Activated T-cell treated with anti-CD3 and anti-CD28 coated beads, Interleukin-2, amount 50 U/mL, for 4 hours (primary cell): ENCODE results near the gene ITGA2B. TPM values are rescaled to one million over a fixed set of nuclear protein-coding genes. Genes with fewer than 3 reads are reported as not detected.
A peak's percentile ranks its signal among the peaks of the same experiment; 100 is the strongest.
"Not testable (repeated sequence)": the region's sequence is repeated elsewhere in the genome, so short reads cannot be mapped to it uniquely, and the experiment has no call there.

Source experiments
- ATAC-seq, 2 donors: fragments of 200-7000 bp; cut with Tn5 transposase; one replicate each; pipeline ENCODE4 v1.10.0; 2021
- DNase-seq: peaks from one replicate; pipeline ENCODE4 v3.0.0-alpha.2; 2020
- H3K27me3 Mint-ChIP-seq: one replicate; pipeline ENCODE4 v1.8.0; 2021; ENCODE audit warnings: low read depth, mixed read lengths
- H3K36me3 Mint-ChIP-seq: one replicate; pipeline ENCODE4 v1.8.0; 2022; ENCODE audit warnings: mixed read lengths; ENCODE audit not compliant: insufficient read depth
- H3K4me1 Mint-ChIP-seq: one replicate; pipeline ENCODE4 v1.8.0; 2021; ENCODE audit warnings: low read depth, mixed read lengths
- H3K4me3 Mint-ChIP-seq: one replicate; pipeline ENCODE4 v1.8.0; 2021; ENCODE audit warnings: mild to moderate bottlenecking, moderate library complexity, mixed read lengths
- H3K9me3 Mint-ChIP-seq: one replicate; pipeline ENCODE4 v1.8.0; 2021; ENCODE audit warnings: mixed read lengths
- total RNA-seq, 3 donors: library from RNA; stranded (reverse); gene quantifications; one replicate each; pipeline ENCODE4 v1.2.1, GENCODE V29; 2021

ITGA2B gene
- total RNA-seq, 3 donors from 2014 or later: 0.90 to 1.8 (median 1.1) TPM

DNA sequence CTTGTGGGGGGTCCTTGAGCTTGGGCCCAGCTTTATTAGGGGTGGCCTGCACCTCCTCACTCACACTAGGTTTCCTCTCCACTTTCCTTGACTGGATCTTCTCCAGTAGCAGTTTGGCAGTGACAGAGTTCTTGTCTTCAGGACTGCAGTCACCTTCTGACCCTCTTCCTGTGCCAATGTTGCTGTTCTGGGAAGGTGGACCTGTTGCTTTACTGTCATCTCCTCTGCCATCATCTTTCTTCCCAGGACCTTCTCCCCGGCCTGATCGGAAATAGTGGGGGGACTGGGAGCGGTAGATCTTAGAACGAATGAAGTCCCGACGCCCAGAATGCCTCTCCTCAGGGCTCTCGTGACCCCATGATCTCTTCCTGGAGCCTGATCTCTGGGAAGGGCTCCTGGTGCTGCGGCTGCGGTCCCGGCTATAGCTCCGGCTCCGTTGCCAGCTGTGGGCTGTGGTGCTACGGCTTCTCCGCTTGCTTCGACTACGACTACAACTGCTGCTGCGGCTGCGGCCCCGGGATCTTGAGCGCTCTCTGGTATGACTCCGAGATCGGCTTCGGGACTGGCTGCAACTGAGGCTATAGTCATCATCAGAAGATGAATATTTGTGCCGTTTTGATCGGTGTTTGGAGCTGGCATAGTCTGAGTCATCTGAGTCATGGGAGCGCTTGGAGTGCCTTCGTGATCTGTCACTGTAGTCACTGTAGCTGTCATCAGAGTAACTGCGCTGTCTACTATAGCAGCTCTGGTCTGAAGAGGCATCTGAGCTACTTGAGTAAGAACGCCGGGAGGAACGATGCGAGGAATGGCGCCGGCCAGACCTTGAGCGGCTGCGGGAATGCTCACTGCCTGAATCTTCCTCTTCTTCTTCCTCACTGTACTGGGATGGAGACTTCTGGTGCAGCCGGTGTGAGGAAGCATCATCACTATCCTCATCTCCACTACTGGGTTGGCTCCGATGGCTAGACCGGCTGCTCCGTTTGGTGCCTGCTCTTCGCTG is 9.5 kb upstream of the ITGA2B start:
- Mint-ChIP-seq H3K9me3 (no peaks in the 10 kb centered on the region), H3K4me1 (no peaks in the 10 kb centered on the region), H3K27me3 (no peaks in the 10 kb centered on the region), H3K4me3 (no peak overlapping the region), H3K36me3 (peaks cover 45% of the 10 kb centered on the region)
- DNase-seq (no peak), ATAC-seq (no peak)

DNA sequence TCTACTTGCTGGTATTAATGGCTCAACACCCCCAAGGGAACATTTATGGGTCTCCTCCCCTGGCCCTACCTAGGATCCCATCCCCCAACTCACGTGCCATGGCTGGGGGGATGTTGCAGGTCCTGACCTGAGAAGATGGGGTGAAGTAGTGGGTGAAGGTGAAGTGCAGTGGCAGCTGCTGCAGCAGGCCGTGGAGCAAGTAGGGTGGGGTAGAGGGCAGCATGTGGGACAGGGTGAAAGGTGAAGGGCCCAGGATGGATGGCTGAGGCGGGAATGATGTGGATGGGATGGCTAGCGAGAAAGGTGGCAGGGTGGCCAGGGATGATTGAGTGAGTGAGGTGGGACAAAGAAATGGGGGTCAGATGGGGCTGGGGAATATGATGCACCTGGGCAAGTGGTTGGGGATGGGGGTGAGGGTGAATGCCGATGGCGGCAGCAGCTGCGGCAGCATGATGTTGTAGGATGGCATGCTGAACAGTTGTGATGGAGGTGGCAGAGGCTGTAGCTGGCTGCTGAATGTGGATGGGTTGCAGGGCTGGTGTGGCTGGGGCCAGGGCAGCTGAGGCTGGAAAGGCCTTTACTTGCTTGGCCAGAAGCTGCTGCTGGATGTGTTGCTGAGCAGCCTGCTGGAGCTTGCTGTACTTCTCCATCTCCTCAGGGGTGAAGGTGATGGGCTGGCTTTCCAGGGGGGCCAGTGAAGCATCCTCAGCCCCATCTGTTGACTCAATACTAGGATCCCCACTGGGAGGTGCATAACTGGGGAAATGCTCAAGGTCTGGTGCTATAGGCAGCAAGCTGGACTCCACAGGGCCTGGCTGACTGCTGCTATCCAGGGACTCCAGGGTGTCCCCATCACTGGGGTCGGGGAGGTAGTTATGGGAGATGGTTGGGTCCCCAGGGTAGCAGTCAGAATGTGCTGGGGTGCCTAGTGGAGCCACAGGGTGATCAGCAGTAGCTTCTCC is 8.3 kb upstream of the ITGA2B start:
- DNase-seq: no peak
- Mint-ChIP-seq H3K4me1 (peaks cover 4% of the 10 kb centered on the region), H3K9me3 (no peaks in the 10 kb centered on the region), H3K27me3 (no peaks in the 10 kb centered on the region), H3K36me3 (peaks cover 42% of the 10 kb centered on the region), H3K4me3 (no peak overlapping the region)
- no peak for ATAC-seq

DNA sequence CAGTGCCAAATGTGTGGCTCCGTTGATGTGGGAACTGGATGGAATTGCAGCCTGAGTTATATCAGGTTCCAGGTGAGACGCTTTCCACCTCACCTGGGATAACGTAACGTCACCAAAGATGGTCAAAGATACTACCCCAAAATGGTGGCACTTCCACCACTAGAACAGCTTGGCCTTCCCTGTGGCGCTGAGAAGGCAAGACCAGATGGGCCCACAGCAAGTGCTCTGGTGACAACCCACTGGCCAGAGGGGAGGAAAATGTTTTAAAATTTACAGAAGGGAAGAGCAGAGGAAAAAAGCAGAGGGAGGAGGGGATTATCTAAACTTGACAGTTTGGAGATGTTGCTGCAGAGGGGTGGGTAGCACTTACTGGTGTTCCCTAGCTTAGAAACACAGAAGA is 7.5 kb upstream of the ITGA2B start:
- Mint-ChIP-seq H3K9me3 (no peaks in the 10 kb centered on the region), H3K36me3 (peaks cover 39% of the 10 kb centered on the region), H3K27me3 (no peaks in the 10 kb centered on the region), H3K4me3 (no peak overlapping the region), H3K4me1 (peaks cover 4% of the 10 kb centered on the region)
- ATAC-seq (no peak), DNase-seq (no peak)

DNA sequence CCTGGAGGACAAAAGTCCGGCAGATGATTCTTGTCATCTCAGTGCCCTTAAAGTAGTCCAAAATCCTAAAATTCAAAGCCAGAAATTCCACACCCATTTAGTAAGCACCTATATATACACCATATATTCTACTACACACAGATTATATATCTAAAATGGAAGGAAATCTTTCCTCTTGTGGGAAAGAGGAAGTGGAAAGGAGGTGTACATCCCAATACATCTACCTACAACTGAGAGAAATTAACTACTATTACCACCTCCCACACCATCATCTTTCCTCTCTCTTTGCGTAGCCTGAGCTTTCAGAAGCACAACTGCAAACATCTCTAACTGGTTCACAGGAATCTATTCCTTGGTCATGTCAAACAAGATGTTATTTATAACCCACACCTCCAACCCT is 5.4 kb upstream of the ITGA2B start:
- Mint-ChIP-seq H3K4me3 (no peak overlapping the region), H3K9me3 (no peaks in the 10 kb centered on the region), H3K27me3 (no peaks in the 10 kb centered on the region), H3K4me1 (peaks cover 6% of the 10 kb centered on the region), H3K36me3 (peaks cover 28% of the 10 kb centered on the region)
- DNase-seq (no peak), ATAC-seq (no peak)

- H3K4me1 Mint-ChIP-seq: peaks cover 11% of the 10 kb centered on the region
- DNase-seq, ATAC-seq, H3K4me3 Mint-ChIP-seq, H3K9me3 Mint-ChIP-seq, H3K27me3 Mint-ChIP-seq: not testable (repeated sequence)
- H3K36me3 Mint-ChIP-seq: peaks cover 20% of the 10 kb centered on the region
Observed at GRCh38 chr17:44394112-44394511, 4.7 kb upstream of the ITGA2B start.

- DNase-seq (no peak), ATAC-seq (no peak)
- Mint-ChIP-seq H3K27me3 (peaks cover 8% of the 10 kb centered on the region), H3K4me3 (no peak overlapping the region), H3K9me3 (no peaks in the 10 kb centered on the region), H3K4me1 (peaks cover 17% of the 10 kb centered on the region), H3K36me3 (no peaks in the 10 kb centered on the region)
Observed at GRCh38 chr17:44390250-44390870, 911 bp upstream of the ITGA2B start.

GRCh38 chr17:44389723-44390202 is 314 bp upstream of the ITGA2B start:
- Mint-ChIP-seq H3K9me3 (no peaks in the 10 kb centered on the region), H3K36me3 (no peaks in the 10 kb centered on the region), H3K4me3 (no peak overlapping the region), H3K27me3 (peaks cover 10% of the 10 kb centered on the region), H3K4me1 (peaks cover 19% of the 10 kb centered on the region)
- ATAC-seq: no peak
- DNase-seq: no peak

- Mint-ChIP-seq H3K9me3 (no peaks in the 10 kb centered on the region), H3K4me3 (no peak overlapping the region), H3K4me1 (peaks cover 17% of the 10 kb centered on the region), H3K27me3 (peaks cover 14% of the 10 kb centered on the region), H3K36me3 (no peaks in the 10 kb centered on the region)
- no peak for DNase-seq
- no peak for ATAC-seq
Observed at GRCh38 chr17:44387804-44388203, 1.6 kb downstream of the ITGA2B start.

- no peak for DNase-seq
- H3K4me3 Mint-ChIP-seq: peak overlapping the region; percentile 71
- H3K36me3 Mint-ChIP-seq: no peaks in the 10 kb centered on the region
- no peaks in the 10 kb centered on the region for H3K9me3 Mint-ChIP-seq
- no peak for ATAC-seq
- peaks cover 14% of the 10 kb centered on the region for H3K27me3 Mint-ChIP-seq
- peaks cover 17% of the 10 kb centered on the region for H3K4me1 Mint-ChIP-seq
Observed at GRCh38 chr17:44386182-44386525, 3.3 kb downstream of the ITGA2B start.

GRCh38 chr17:44385287-44386181 is 3.9 kb downstream of the ITGA2B start:
- peaks cover 17% of the 10 kb centered on the region for H3K4me1 Mint-ChIP-seq
- no peaks in the 10 kb centered on the region for H3K36me3 Mint-ChIP-seq
- peaks cover 16% of the 10 kb centered on the region for H3K27me3 Mint-ChIP-seq
- peak overlapping the region; percentile 71 for H3K4me3 Mint-ChIP-seq
- ATAC-seq (peak; percentile 94 to 97), DNase-seq (peak; percentile 84)
- H3K9me3 Mint-ChIP-seq: no peaks in the 10 kb centered on the region

DNA sequence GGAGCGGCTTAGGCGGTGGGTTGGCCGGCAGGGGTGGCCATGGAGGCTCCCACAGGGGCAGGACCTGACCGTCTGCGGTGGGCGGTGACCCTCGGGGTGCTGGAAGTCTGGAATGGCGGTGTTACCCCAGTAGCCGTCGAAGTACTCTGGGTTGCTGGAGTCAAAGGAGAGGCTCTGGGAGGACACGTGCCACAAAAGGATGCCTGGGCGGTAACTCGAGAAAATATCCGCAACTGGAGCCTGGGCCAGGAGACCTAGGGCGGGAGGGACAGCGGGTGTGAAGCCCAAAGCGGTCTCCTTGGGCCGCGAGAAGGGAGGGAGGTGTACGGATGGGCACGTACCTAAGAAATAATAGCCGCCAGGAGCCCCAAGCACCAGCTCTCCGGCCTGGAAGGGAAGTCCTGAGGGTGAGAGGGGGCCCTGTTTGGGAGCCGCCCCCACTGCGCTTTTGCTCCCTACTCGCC is 4.6 kb downstream of the ITGA2B start:
- H3K36me3 Mint-ChIP-seq: no peaks in the 10 kb centered on the region
- no peak for DNase-seq
- H3K4me1 Mint-ChIP-seq: peaks cover 15% of the 10 kb centered on the region
- peak overlapping the region; percentile 71 for H3K4me3 Mint-ChIP-seq
- peaks cover 16% of the 10 kb centered on the region for H3K27me3 Mint-ChIP-seq
- ATAC-seq: no peak
- no peaks in the 10 kb centered on the region for H3K9me3 Mint-ChIP-seq

DNA sequence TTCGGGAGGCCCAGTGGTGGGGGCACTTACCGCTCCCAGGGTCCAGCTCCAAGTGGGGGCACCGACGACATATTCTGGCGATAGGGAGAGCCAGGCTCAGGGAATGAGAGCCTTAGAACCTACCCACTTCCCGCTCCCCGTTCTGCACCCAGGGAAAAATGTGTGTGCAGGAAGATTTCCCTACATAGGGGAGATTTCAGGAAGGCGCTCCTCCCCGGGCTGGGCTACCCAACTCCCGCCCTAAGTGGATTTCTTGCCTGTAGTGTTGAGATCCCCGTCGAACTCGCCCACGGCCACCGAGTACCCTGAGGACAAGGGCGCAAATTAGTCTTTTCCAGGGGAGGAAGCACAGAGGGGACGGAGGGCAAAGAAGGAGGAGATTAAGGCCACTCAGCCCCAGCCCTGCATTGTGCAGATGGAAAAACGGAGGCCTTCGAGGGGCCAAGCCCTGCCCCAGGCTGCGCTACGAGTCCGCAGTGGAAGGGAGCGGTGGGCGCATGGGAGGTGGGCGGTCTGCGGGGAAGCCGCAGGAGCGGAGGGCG is 5.1 kb downstream of the ITGA2B start:
- Mint-ChIP-seq H3K27me3 (peaks cover 16% of the 10 kb centered on the region), H3K9me3 (no peaks in the 10 kb centered on the region), H3K4me3 (peak overlapping the region; percentile 71), H3K4me1 (peaks cover 12% of the 10 kb centered on the region), H3K36me3 (no peaks in the 10 kb centered on the region)
- DNase-seq: no peak
- no peak for ATAC-seq

DNA sequence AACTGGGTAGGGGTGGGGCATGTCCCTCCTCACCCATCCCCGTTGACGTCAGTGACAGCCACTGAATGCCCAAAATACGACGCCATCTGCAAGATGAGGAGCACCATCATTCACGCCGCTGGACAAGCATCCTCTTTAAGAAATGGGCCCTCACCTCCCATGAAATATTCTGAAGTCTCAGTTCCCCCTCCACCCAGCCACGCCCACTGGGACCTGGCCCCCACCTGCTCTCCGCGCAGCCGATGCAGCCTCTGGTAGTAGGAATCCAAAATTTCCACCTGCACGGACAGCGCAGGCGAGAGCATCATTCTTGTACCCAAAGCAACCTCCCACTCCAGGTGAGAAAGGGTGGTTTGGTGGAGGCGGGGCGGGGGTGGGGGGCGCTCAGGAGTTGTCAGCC is 5.6 kb downstream of the ITGA2B start:
- Mint-ChIP-seq H3K9me3 (no peaks in the 10 kb centered on the region), H3K36me3 (no peaks in the 10 kb centered on the region), H3K4me3 (no peak overlapping the region), H3K27me3 (peaks cover 16% of the 10 kb centered on the region), H3K4me1 (peaks cover 11% of the 10 kb centered on the region)
- ATAC-seq (no peak), DNase-seq (no peak)
